ENCODE measurements around the gene SULT1A3. TPM values are rescaled to one million over a fixed set of nuclear protein-coding genes. Genes with fewer than 3 reads are reported as not detected.

Gene SULT1A3
- total and polyA plus RNA-seq, 2 experiments from 2014 or later = 11.2 to 17.4 TPM

DNA sequence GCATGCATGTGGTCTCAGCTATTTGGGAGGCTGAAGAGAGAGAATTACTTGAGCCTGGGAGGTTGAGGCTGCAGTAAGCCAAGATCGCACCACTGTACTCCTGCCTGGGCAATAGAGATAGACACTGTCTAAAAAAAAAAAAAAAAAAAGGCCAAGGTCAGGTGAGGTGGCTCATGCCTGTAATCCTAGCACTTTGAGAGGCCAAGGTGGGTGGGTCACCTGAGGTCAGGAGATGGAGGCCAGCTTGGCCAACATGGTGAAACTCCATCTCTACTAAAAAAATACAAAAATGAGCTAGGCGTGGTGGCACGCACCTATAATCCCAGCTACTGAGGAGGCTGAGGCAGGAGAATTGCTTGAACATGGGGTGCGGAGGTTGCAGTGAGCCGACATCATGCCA lies 43.9 kb upstream of the SULT1A3 start:
- DNase-seq (ENCODE audit: low spot score) = no peak
- no peak for TF ChIP-seq CREB1 (CRISPR knock-in tag; IDR thresholded peaks at IDR 0.05; ENCODE audit: low read depth)
- no peak for TF ChIP-seq ETS1 (IDR thresholded peaks at IDR 0.05)
- TF ChIP-seq ZNF114 (CRISPR knock-in tag; IDR thresholded peaks at IDR 0.05) = no peak
- TF ChIP-seq EZH2phosphoT487 (IDR thresholded peaks at IDR 0.05; ENCODE audit: unreplicated experiment) = no peak
- TF ChIP-seq ZNF462 (CRISPR knock-in tag; IDR thresholded peaks at IDR 0.05) = no peak
- no peak for TF ChIP-seq STAT1 (IDR thresholded peaks at IDR 0.05; ENCODE audit: unreplicated experiment)
- H4K20me1 ChIP-seq (replicated peaks; ENCODE audit: insufficient read depth) = no peaks in the 10 kb centered on the region
- no peaks in the 10 kb centered on the region for H3K27me3 ChIP-seq (ENCODE audit: insufficient read depth)
- no peak overlapping the region for H2AFZ ChIP-seq
- no peak overlapping the region for H3K4me2 ChIP-seq
- H3K4me3 Mint-ChIP-seq = no peak overlapping the region
- H3K9me2 ChIP-seq (ENCODE audit: insufficient read depth) = 0 out of 2 replicates have a peak, but pooled peaks cover 5% of the 10 kb centered on the region
- ATAC-seq = no peak
- H3K27me3 Mint-ChIP-seq (ENCODE audit: insufficient read depth, low read depth, poor library complexity) = peaks cover 12% of the 10 kb centered on the region
- no peaks in the 10 kb centered on the region for H3K79me2 ChIP-seq (replicated peaks; ENCODE audit: insufficient read depth)
- H3K36me3 ChIP-seq (ENCODE audit: insufficient read depth) = no peaks in the 10 kb centered on the region
- no peaks in the 10 kb centered on the region; the same call in 2 of the 3 replicates for H3K36me3 Mint-ChIP-seq (ENCODE audit: low read depth)
- no peaks in the 10 kb centered on the region for H3K4me1 Mint-ChIP-seq
- H3F3A ChIP-seq (replicated peaks; ENCODE audit: low read depth) = no peaks in the 10 kb centered on the region
- no peaks in the 10 kb centered on the region for H3K4me1 ChIP-seq (ENCODE audit: insufficient read depth)
- H3K9me3 Mint-ChIP-seq = peaks cover 11% of the 10 kb centered on the region; the same call in 2 of the 3 replicates
- no peak overlapping the region for H3K27ac ChIP-seq (ENCODE audit: low read depth)
- H3K27ac Mint-ChIP-seq = no peak overlapping the region
- H3K4me3 ChIP-seq = no peak overlapping the region
